ENCODE data around the gene NPFF.
A peak's percentile ranks its signal among the peaks of the same experiment; 100 is the strongest.

NPFF gene

GRCh38 chr12:53513712-53514410 lies 6.6 kb upstream of the NPFF start:
- Histone ChIP-seq H3K4me1 (ENCODE audit: control insufficient read depth, insufficient read depth, low read length) (no peaks in the 10 kb centered on the region), H3K27me3 (ENCODE audit: control insufficient read depth, insufficient read depth, low read length) (no peaks in the 10 kb centered on the region), H3K27ac (ENCODE audit: low read depth, low read length) (no peak overlapping the region), H3K36me3 (ENCODE audit: control insufficient read depth, insufficient read depth, low read length) (peaks cover 39% of the 10 kb centered on the region), H3K9ac (ENCODE audit: low read length) (no peak overlapping the region), H3K4me3 (ENCODE audit: low read depth, low read length) (no peak overlapping the region), H3K9me3 (ENCODE audit: control insufficient read depth, insufficient read depth, low read depth, low read length) (no peaks in the 10 kb centered on the region)

GRCh38 chr12:53510181-53510812 lies 3.0 kb upstream of the NPFF start:
- no peaks in the 10 kb centered on the region for H3K4me1 ChIP-seq (ENCODE audit: control insufficient read depth, insufficient read depth, low read length)
- peaks cover 43% of the 10 kb centered on the region for H3K36me3 ChIP-seq (ENCODE audit: control insufficient read depth, insufficient read depth, low read length)
- no peaks in the 10 kb centered on the region for H3K27me3 ChIP-seq (ENCODE audit: control insufficient read depth, insufficient read depth, low read length)
- H3K9me3 ChIP-seq (ENCODE audit: control insufficient read depth, insufficient read depth, low read depth, low read length) = no peaks in the 10 kb centered on the region
- no peak overlapping the region for H3K4me3 ChIP-seq (ENCODE audit: low read depth, low read length)
- H3K9ac ChIP-seq (ENCODE audit: low read length) = no peak overlapping the region
- H3K27ac ChIP-seq (ENCODE audit: low read depth, low read length) = no peak overlapping the region

GRCh38 chr12:53508534-53509170 lies 1.4 kb upstream of the NPFF start:
- H3K27ac ChIP-seq (ENCODE audit: low read depth, low read length) = no peak overlapping the region

GRCh38 chr12:53507603-53507885 lies 260 bp upstream of the NPFF start:
- H3K9ac ChIP-seq (ENCODE audit: low read length) = no peak overlapping the region
- no peak overlapping the region for H3K27ac ChIP-seq (ENCODE audit: low read depth, low read length)
- no peaks in the 10 kb centered on the region for H3K9me3 ChIP-seq (ENCODE audit: control insufficient read depth, insufficient read depth, low read depth, low read length)
- H3K36me3 ChIP-seq (ENCODE audit: control insufficient read depth, insufficient read depth, low read length) = peaks cover 49% of the 10 kb centered on the region
- H3K27me3 ChIP-seq (ENCODE audit: control insufficient read depth, insufficient read depth, low read length) = no peaks in the 10 kb centered on the region
- H3K4me1 ChIP-seq (ENCODE audit: control insufficient read depth, insufficient read depth, low read length) = no peaks in the 10 kb centered on the region
- no peak overlapping the region for H3K4me3 ChIP-seq (ENCODE audit: low read depth, low read length)

More at GRCh38 chr12:53508534-53509170, 1.4 kb upstream of the NPFF start:
- H3K4me3 ChIP-seq (ENCODE audit: low read depth, low read length) = no peak overlapping the region
- peaks cover 47% of the 10 kb centered on the region for H3K36me3 ChIP-seq (ENCODE audit: control insufficient read depth, insufficient read depth, low read length)
- H3K27me3 ChIP-seq (ENCODE audit: control insufficient read depth, insufficient read depth, low read length) = no peaks in the 10 kb centered on the region
- H3K9ac ChIP-seq (ENCODE audit: low read length) = no peak overlapping the region
- no peaks in the 10 kb centered on the region for H3K4me1 ChIP-seq (ENCODE audit: control insufficient read depth, insufficient read depth, low read length)
- no peaks in the 10 kb centered on the region for H3K9me3 ChIP-seq (ENCODE audit: control insufficient read depth, insufficient read depth, low read depth, low read length)

GRCh38 chr12:53506450-53506785 lies 866 bp downstream of the NPFF start:
- Histone ChIP-seq H3K36me3 (ENCODE audit: control insufficient read depth, insufficient read depth, low read length) (peaks cover 44% of the 10 kb centered on the region), H3K9ac (ENCODE audit: low read length) (no peak overlapping the region), H3K4me3 (ENCODE audit: low read depth, low read length) (no peak overlapping the region), H3K9me3 (ENCODE audit: control insufficient read depth, insufficient read depth, low read depth, low read length) (no peaks in the 10 kb centered on the region), H3K27ac (ENCODE audit: low read depth, low read length) (no peak overlapping the region), H3K27me3 (ENCODE audit: control insufficient read depth, insufficient read depth, low read length) (no peaks in the 10 kb centered on the region), H3K4me1 (ENCODE audit: control insufficient read depth, insufficient read depth, low read length) (peaks cover 8% of the 10 kb centered on the region)

GRCh38 chr12:53505555-53506449 lies 1.5 kb downstream of the NPFF start:
- H3K4me3 ChIP-seq (ENCODE audit: low read depth, low read length) = no peak overlapping the region
- no peaks in the 10 kb centered on the region for H3K9me3 ChIP-seq (ENCODE audit: control insufficient read depth, insufficient read depth, low read depth, low read length)
- H3K27me3 ChIP-seq (ENCODE audit: control insufficient read depth, insufficient read depth, low read length) = no peaks in the 10 kb centered on the region
- peaks cover 44% of the 10 kb centered on the region for H3K36me3 ChIP-seq (ENCODE audit: control insufficient read depth, insufficient read depth, low read length)
- peaks cover 9% of the 10 kb centered on the region for H3K4me1 ChIP-seq (ENCODE audit: control insufficient read depth, insufficient read depth, low read length)
- H3K27ac ChIP-seq (ENCODE audit: low read depth, low read length) = no peak overlapping the region
- H3K9ac ChIP-seq (ENCODE audit: low read length) = no peak overlapping the region

GRCh38 chr12:53505086-53505485 lies 2.2 kb downstream of the NPFF start:
- H3K4me1 ChIP-seq (ENCODE audit: control insufficient read depth, insufficient read depth, low read length) = peaks cover 12% of the 10 kb centered on the region
- no peaks in the 10 kb centered on the region for H3K9me3 ChIP-seq (ENCODE audit: control insufficient read depth, insufficient read depth, low read depth, low read length)
- no peak overlapping the region for H3K27ac ChIP-seq (ENCODE audit: low read depth, low read length)
- H3K27me3 ChIP-seq (ENCODE audit: control insufficient read depth, insufficient read depth, low read length) = no peaks in the 10 kb centered on the region
- peaks cover 44% of the 10 kb centered on the region for H3K36me3 ChIP-seq (ENCODE audit: control insufficient read depth, insufficient read depth, low read length)
- H3K4me3 ChIP-seq (ENCODE audit: low read depth, low read length) = no peak overlapping the region
- H3K9ac ChIP-seq (ENCODE audit: low read length) = no peak overlapping the region

- Histone ChIP-seq H3K9me3 (ENCODE audit: control insufficient read depth, insufficient read depth, low read depth, low read length) (no peaks in the 10 kb centered on the region), H3K9ac (ENCODE audit: low read length) (no peak overlapping the region), H3K27me3 (ENCODE audit: control insufficient read depth, insufficient read depth, low read length) (no peaks in the 10 kb centered on the region), H3K4me3 (ENCODE audit: low read depth, low read length) (no peak overlapping the region), H3K27ac (ENCODE audit: low read depth, low read length) (no peak overlapping the region), H3K4me1 (ENCODE audit: control insufficient read depth, insufficient read depth, low read length) (peaks cover 16% of the 10 kb centered on the region), H3K36me3 (ENCODE audit: control insufficient read depth, insufficient read depth, low read length) (peaks cover 44% of the 10 kb centered on the region)
Observed at GRCh38 chr12:53504004-53504920, 3.0 kb downstream of the NPFF start.

GRCh38 chr12:53502983-53503728 lies 4.1 kb downstream of the NPFF start:
- no peak overlapping the region for H3K9ac ChIP-seq (ENCODE audit: low read length)
- H3K36me3 ChIP-seq (ENCODE audit: control insufficient read depth, insufficient read depth, low read length) = peaks cover 44% of the 10 kb centered on the region
- no peak overlapping the region for H3K27ac ChIP-seq (ENCODE audit: low read depth, low read length)
- no peaks in the 10 kb centered on the region for H3K27me3 ChIP-seq (ENCODE audit: control insufficient read depth, insufficient read depth, low read length)
- no peak overlapping the region for H3K4me3 ChIP-seq (ENCODE audit: low read depth, low read length)
- H3K4me1 ChIP-seq (ENCODE audit: control insufficient read depth, insufficient read depth, low read length) = peaks cover 21% of the 10 kb centered on the region
- no peaks in the 10 kb centered on the region for H3K9me3 ChIP-seq (ENCODE audit: control insufficient read depth, insufficient read depth, low read depth, low read length)

GRCh38 chr12:53502331-53502730 lies 5.0 kb downstream of the NPFF start:
- Histone ChIP-seq H3K4me1 (ENCODE audit: control insufficient read depth, insufficient read depth, low read length) (peaks cover 23% of the 10 kb centered on the region), H3K27me3 (ENCODE audit: control insufficient read depth, insufficient read depth, low read length) (no peaks in the 10 kb centered on the region), H3K4me3 (ENCODE audit: low read depth, low read length) (peak overlapping the region; percentile 76), H3K9me3 (ENCODE audit: control insufficient read depth, insufficient read depth, low read depth, low read length) (no peaks in the 10 kb centered on the region), H3K9ac (ENCODE audit: low read length) (peak overlapping the region; percentile 96), H3K27ac (ENCODE audit: low read depth, low read length) (no peak overlapping the region), H3K36me3 (ENCODE audit: control insufficient read depth, insufficient read depth, low read length) (peaks cover 44% of the 10 kb centered on the region)
